ENCODE data around the gene PADI2. TPM values are rescaled to one million over a fixed set of nuclear protein-coding genes. Genes with fewer than 3 reads are reported as not detected.

PADI2 gene
- total RNA-seq, 2 experiments from 2014 or later = not detected

- ChIA-PET POLR2A (no interaction called here), CTCF (interaction anchor here (0.7 to 1.2 kb wide), 3 partner anchors 10 to 218 kb away, joined by 3 to 4 read pairs (median 3); no protein-coding TSS in a partner anchor)
Measured at GRCh38 chr1:17119773-17120480, 676 bp upstream of the PADI2 start.

DNA sequence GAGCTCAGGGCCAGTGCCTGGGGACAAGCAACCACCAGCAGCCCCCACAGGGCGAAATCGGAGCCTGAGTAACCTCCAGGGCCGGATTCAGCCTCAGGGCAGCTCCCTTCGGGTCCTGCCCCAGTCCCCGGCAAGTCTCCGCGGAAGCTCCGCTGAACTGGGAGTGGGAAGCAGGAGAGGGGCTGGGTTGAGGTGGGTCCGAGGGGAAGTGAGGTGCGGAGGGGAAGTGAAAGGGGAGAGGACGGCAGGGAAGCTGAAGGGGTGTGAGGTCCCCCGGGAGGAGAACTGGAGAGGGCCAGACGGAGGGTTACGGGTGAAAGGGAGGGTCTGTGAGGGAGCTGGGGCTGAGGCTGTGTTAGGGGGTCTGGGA is 560 bp downstream of the PADI2 start:
- ChIA-PET CTCF (interaction anchor here (0.7 to 1.2 kb wide), 2 partner anchors 11 kb away, joined by 3 read pairs; no protein-coding TSS in a partner anchor), POLR2A (no interaction called here)

- POLR2A ChIA-PET = no interaction called here
- CTCF ChIA-PET = interaction anchor here (0.7 kb wide), 1 partner anchor 10 kb away, joined by 3 read pairs; no protein-coding TSS in a partner anchor
Measured at GRCh38 chr1:17118268-17118667, 983 bp downstream of the PADI2 start.

GRCh38 chr1:17117451-17118265 is 1.6 kb downstream of the PADI2 start:
- CTCF ChIA-PET = no interaction called here
- POLR2A ChIA-PET = no interaction called here

- ChIA-PET CTCF (no interaction called here), POLR2A (no interaction called here)
Measured at GRCh38 chr1:17116643-17117042, 2.6 kb downstream of the PADI2 start.

- CTCF ChIA-PET = no interaction called here
- POLR2A ChIA-PET = no interaction called here
Measured at GRCh38 chr1:17113963-17114362, 5.3 kb downstream of the PADI2 start.

GRCh38 chr1:17112496-17113236 is 6.6 kb downstream of the PADI2 start:
- ChIA-PET POLR2A (no interaction called here), CTCF (interaction anchor here (1.2 kb wide), 1 partner anchor 124 kb away, joined by 3 read pairs; no protein-coding TSS in a partner anchor)

- ChIA-PET CTCF (interaction anchor here (0.5 to 1.2 kb wide), 2 partner anchors 95 to 125 kb away, joined by 3 read pairs; no protein-coding TSS in a partner anchor), POLR2A (no interaction called here)
Measured at GRCh38 chr1:17112076-17112475, 7.2 kb downstream of the PADI2 start.

DNA sequence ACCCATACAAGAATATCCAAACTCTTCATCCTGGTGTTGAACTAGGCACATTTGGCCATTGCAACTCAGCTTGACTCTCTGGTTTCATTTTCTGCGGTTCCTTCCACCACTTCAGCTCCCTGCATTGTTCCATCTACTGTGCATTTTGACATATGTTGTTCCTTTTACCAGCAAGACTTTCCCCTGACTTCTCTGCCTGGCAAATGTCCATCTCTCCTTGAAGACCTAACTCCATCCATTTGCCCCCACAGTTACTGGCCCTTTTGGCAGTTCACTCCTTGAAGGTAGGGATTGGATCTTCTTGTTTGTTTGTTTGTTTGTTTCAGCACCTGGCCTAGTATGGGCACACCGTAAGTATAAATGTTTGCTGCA is 8.7 kb downstream of the PADI2 start:
- ChIA-PET CTCF (no interaction called here), POLR2A (interaction anchor here (0.5 kb wide), 1 partner anchor 14 kb away, joined by 4 read pairs; no protein-coding TSS in a partner anchor)

DNA sequence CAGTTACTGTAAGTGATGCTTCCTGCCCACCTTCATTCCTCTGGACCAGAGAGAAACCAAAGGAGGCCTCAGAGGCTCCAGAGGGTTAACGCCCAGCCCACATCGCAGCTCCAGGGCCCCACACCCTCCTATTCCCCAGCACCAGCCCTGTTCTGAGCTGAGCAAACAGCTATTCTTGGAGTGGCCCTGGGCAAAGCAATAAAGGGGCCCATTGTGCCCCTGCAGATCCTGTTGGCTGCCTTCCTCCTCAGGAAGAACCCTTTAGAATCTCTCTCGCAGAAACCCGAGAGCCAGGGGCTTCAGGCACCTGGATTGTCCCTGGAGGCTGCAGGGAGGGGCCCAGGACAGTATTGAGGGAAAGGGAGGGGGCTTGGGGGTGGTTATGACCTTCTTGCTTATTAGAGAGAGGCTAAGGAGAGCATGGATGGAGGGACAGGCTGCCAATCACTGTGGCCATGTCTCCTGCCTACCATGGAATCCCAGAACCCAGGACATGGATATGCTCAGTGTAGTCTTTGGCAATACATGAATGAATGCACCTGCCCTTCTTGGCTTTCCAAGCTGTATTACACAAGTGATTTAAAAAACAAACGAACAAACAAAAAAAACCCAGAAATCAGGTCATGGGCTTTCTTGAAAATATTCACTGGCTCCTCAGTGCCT is 9.2 kb downstream of the PADI2 start:
- POLR2A ChIA-PET = interaction anchor here (0.5 kb wide), 1 partner anchor 15 kb away, joined by 4 read pairs; no protein-coding TSS in a partner anchor
- CTCF ChIA-PET = no interaction called here

DNA sequence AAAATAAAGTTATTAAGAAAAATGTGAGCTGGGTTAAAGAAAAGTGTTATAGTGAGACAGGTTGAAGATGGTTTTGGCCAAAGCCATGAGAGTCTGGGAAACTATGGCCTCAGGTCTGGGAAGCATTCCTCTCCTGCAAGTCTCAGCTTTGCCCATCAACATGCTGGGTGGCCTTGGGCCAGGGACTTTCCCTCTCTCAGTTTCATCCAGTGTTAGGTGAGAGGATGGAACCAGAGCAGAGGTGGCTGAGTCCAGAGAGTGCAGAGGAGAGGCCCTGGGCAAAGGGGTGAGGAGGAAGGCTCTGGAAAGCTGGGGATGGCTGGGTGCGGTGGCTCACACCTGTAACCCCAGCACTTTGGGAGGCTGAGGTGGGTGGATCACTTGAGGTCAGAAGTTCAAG is 10.5 kb downstream of the PADI2 start:
- ChIA-PET CTCF (interaction anchor here (1.0 kb wide), 1 partner anchor 10 kb away, joined by 3 read pairs; no protein-coding TSS in a partner anchor), POLR2A (no interaction called here)

- ChIA-PET CTCF (interaction anchor here (1.0 kb wide), 1 partner anchor 10 kb away, joined by 3 read pairs; no protein-coding TSS in a partner anchor), POLR2A (no interaction called here)
Measured at GRCh38 chr1:17108360-17108759, 10.9 kb downstream of the PADI2 start.

GRCh38 chr1:17104782-17105181 is 14.5 kb downstream of the PADI2 start:
- ChIA-PET CTCF (no interaction called here), POLR2A (no interaction called here)

GRCh38 chr1:17102232-17102631 is 17.0 kb downstream of the PADI2 start:
- CTCF ChIA-PET = no interaction called here
- POLR2A ChIA-PET = no interaction called here

GRCh38 chr1:17101261-17101660 is 18.0 kb downstream of the PADI2 start:
- CTCF ChIA-PET = no interaction called here
- POLR2A ChIA-PET = no interaction called here

- POLR2A ChIA-PET = no interaction called here
- CTCF ChIA-PET = no interaction called here
Measured at GRCh38 chr1:17099616-17100340, 19.5 kb downstream of the PADI2 start.

- POLR2A ChIA-PET = no interaction called here
- CTCF ChIA-PET = interaction anchor here (0.6 kb wide), 1 partner anchor 23 kb away, joined by 3 read pairs; no protein-coding TSS in a partner anchor
Measured at GRCh38 chr1:17098446-17099317, 20.6 kb downstream of the PADI2 start.

DNA sequence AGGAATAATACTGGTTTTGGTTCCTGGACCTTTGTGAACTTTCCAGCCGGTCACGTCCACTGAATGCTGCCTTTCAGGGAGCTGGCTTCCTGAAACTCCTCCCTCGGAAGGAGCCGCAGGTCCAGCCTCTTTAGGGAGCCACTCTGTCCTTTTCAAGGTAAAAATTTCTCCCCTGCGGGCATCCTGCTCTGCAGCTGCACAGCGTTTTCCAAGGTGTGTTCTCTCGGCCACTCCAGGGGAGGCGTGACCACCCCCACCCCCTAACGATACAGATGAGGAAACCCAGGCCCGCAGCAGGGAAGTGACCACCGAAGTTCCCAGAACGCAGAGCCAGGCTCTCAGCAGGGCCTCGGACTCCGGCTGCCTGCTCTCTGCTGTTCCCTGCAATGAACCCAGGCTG is 21.5 kb downstream of the PADI2 start:
- CTCF ChIA-PET = interaction anchor here (0.6 kb wide), 2 partner anchors 24 to 30 kb away, joined by 3 to 5 read pairs; no protein-coding TSS in a partner anchor

More for the DNA sequence above, 21.5 kb downstream of the PADI2 start:
- POLR2A ChIA-PET = no interaction called here
